GM19239 (cell line): Measurements from ENCODE around the gene LRRC8E.
A peak's percentile ranks its signal among the peaks of the same experiment; 100 is the strongest.
"Not testable (repeated sequence)": the region's sequence is repeated elsewhere in the genome, so short reads cannot be mapped to it uniquely, and the experiment has no call there.

ENCODE experiments used
- DNase-seq: peaks from one replicate; pipeline ENCODE4 v3.0.0; 2011; ENCODE audit warnings: low spot score; ENCODE audit not compliant: insufficient read length
- FAIRE-seq: peaks from 2 replicates; lab custom pipeline; 2011; peaks lifted over from hg19 to GRCh38; lab: Jason Lieb, UNC

Gene LRRC8E

DNA sequence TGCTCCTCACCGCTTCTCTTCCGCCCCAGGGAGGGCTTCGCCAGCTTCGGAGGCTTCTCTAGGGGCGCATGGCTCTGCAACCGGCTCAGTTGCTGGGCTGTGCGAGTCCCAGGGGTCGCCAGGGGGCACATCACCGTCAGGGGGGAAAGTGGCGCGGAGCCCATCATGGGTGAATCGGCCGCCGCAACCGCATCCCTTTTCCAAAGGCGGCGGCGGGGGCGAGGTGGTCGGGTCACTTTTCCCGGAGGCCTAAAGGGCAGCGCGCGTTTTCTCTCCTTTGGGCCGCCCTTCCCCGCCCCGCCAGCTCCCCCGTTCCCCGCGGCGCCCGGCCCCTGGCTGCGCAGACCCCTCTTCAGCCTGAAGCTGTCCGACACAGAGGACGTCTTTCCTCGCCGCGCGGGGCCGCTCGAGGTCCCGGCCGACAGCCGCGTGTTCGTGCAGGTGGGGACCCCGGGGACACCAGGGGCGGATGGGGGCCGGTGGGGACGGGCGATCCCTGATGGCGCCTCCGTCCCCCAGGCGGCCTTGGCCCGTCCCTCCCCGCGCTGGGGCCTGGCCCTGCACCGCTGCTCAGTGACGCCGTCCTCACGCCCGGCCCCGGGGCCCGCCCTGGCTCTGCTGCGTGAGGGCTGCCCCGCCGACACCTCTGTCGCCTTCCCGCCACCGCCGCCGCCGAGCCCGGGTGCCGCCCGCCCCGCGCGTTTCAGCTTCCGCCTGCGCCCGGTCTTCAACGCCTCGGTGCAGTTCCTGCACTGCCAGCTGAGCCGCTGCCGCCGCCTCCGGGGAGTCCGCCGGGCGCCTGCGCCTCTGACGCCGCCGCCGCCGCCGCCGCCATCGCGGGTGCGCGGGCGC lies 28.0 kb downstream of the LRRC8E start:
- FAIRE-seq (no peak), DNase-seq (no peak)

- FAIRE-seq (no peak), DNase-seq (no peak)
Measured at GRCh38 chr19:7916955-7917266, 28.6 kb downstream of the LRRC8E start.

DNA sequence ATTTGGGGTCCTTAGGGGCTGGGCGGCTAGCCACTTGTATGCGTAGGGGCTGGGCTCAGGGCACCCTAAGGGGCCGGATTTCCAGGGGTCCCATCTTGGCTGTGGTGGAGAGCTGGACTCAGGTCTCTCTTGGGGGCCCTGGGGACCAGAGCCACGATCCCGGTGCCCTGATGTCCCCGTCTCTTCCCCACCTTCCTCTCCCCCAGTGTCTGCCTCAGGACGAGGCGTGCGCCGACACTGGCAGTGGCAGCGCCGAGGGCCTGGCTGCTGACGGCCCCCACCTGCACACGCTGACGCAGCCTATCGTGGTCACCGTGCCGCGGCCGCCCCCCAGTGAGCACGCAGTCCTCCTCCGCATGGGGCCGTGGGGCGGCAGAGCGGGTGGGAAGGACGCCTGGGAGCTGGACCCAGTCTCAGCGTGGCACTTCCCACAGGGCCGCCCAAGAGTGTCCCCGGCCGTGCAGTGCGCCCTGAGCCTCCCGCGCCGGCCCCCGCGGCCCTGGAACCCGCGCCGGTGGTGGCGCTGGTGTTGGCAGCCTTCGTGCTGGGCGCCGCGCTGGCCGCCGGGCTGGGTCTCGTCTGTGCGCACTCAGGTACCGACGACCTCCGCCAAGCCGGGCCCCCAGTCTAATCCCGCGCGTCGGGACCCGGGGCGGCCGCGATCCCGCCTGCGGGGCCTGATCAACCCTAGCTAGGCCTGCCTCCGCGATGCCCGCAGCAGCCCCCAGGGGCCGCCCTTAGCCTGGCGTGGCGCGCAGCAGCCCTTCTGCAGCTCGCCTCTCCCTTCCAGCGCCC lies 29.2 kb downstream of the LRRC8E start:
- FAIRE-seq = no peak

DNA sequence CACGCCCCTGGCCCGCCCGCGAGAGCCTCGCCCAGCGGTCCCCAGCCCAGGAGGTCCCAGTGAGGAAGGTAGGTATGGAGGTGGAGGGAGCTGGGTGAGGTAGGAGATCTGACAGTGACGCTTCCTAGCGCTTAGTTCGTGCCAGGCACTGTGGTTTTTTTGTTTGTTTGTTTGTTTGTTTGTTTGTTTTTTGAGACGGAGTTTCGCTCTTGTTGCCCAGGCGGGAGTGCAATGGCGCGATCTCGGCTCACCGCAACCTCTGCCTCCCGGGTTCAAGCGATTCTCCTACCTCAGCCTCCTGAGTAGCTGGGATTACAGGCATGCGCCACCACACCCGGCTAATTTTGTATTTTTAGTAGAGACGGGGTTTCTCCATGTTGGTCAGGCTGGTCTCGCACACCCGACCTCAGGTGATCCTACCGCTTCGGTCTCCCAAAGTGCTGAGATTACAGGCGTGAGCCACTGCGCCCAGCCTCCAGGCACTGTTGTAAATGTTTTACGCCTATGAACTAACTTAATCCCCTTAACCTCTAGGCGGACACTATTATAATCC lies 29.8 kb downstream of the LRRC8E start:
- DNase-seq, FAIRE-seq: not testable (repeated sequence)

More for the DNA sequence above, 29.2 kb downstream of the LRRC8E start:
- peak; percentile 78 for DNase-seq

DNA sequence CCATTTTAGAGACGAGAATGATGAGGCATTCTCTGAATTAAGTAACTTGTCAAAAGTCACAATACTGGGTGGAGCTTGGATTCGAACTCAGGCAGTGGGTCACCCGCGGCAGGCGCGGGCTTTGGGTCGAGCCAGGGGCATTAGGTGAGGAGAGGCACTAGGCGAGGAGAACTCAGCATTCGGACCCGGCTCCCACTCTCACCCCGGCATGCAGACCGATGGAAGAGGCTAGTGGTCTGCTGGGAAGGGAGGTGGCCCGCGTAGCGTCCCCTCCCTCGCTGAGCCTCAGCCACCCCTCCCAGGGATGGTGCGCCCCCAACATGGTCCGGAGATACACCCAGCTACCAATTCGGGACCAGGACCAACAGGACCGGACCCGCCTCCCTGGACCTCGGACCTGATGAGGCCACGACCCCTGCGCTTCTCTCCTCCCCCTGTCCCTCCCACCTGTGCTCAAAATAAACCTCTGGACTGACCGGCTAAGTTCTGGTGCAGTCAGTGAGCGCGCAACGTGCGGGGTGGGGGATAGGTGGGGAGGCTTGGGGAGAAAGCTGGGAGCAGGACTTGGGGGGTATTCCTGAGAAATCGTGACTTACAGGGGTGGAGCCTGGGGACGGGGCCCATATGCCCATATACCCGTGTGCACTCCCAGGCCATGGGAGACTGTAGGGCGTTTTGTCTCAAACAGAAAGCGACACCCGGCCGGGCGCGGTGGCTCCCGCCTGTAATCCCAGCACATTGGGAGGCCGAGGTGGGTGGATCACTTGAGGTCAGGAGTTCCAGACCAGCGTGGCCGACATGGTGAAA lies 30.5 kb downstream of the LRRC8E start:
- DNase-seq (no peak), FAIRE-seq (no peak)

DNA sequence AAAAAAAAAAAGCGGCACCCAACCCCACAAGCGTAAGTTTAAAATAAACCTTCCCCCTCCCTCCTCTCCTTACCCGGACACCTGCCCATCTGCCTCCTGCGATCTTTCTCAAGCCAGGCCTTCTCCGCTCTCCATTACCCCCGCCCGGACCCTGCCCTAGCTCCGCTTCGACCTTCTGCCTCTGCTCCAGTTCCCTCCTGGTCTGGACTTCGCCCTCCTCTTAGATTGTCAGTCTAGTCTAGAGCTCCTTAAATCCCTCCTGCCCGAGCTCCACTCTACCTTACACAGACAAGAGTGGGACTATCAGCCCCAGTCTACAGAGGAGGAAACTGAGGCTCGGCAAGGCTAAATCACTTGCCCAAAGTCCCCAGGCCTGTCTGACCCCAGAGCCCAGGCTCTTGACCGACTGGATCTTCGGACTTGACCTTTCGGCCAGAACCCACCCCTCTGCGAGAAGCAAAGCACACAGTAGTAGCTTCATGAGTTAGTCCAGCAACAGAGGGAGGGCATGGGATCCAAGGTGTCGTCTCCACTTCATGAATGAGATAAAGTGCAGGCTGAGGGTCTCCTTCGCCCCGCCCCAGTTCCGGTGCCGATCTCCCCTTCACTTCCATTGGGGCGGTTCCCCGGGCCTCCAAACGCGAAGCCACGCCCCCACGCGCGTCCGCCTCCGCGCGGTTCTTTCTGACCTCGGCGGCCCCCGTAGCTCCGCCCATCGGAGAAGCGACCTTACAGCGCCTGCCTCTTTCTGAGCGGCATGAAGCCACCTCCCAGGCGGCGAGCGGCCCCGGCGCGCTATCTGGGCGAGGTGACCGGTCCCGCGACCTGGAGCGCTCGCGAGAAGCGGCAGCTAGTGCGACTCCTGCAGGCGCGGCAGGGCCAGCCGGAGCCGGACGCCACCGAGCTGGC lies 31.6 kb downstream of the LRRC8E start, which contains the start of gene SNAPC2:
SNAPC2 (plus strand) TSS at position 729 of the 909 bp plus-strand sequence; CDS start at position 758, 29 bp downstream.
- DNase-seq = peak; percentile 96
- no peak for FAIRE-seq

DNA sequence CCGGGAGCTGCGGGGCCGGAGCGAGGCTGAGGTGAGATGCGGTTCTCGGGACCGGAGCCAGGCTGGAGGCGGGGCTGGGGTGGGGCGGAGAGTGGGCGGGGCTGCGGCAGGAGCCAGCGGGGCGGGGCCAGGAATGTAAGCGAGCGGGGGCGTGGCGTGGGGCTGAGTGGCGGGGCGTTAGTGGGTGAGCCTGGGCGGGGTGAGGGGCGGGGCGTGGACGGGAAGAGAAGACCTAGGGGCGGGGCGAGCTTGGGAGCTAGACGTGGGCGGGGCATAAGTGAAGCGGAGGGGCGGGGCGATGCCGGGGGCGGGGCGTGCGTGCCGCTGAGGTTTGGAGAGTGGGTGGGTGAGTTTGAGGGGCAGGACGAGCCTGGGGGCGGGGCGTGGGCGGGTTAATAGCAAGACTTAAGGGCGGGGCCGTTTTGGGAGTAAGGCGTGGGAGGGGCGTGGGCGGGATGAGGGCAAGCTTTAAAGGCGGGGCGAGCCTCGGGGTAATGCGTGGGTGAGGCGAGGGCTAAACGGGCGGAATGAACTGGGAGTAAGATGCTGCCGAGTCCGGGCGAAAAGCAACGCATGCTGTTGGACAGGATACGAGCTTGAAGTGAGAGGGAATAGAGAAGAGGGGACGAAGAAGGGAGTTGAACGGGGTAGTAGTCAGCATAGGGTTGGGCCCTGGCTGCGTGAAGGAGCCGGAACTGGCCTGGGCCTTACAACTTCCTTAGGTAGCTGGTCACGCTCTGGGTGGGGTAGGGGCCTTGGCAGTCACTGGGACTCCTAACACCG lies 32.4 kb downstream of the LRRC8E start:
- peak; percentile 99 for FAIRE-seq
- DNase-seq = peak; percentile 84

- FAIRE-seq = no peak
Measured at GRCh38 chr19:7921302-7921966, 33.1 kb downstream of the LRRC8E start.

GRCh38 chr19:7921967-7922835 lies 33.9 kb downstream of the LRRC8E start:
- no peak for FAIRE-seq

More at GRCh38 chr19:7921302-7921966, 33.1 kb downstream of the LRRC8E start:
- DNase-seq = no peak

GRCh38 chr19:7922836-7923195 lies 34.5 kb downstream of the LRRC8E start:
- DNase-seq = no peak
- FAIRE-seq = no peak

More at GRCh38 chr19:7921967-7922835, 33.9 kb downstream of the LRRC8E start:
- no peak for DNase-seq

DNA sequence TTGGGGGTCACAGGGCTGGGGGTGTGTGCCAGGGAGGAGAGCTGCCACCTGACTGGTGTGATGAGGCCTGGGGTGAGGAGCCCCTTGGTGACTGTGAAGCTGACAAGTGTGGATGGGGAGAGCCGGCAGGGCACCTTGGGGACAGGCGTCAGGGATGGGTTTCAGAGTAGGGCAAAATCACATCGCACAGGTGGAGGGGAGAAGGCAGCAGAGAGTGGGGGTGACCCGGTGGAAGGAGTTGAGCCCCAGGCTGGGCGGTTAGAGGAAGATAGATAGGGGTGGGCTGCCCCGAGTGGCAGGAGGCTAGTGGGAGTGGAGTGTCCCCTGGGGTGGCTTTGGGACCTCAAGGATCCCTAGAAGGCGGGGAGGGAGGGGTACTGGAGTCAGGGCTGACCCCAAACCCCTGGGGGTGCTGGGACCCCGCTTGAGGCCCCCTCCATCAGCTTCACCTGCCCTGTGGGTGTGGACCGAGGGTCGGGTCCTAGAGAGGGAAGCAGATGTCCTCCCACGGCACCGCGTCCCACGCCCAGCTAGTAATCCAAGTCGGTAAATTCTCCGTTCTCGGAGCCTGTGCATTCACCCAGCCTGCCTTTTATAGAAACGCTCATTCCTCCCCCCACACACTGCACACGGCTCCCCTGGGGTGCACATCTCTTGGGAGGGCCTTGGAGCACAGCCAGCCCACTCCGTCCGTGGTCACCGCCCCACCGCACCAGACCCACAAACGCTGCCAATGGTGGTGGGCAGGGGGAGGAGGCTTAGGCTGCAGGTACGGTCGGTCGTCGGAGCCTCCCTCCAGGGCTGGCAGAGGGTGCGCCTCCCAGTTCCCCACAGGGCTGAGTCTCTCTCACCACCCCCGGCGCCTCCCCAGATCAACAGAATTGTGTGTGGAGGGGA lies 35.2 kb downstream of the LRRC8E start:
- DNase-seq (no peak), FAIRE-seq (no peak)

GRCh38 chr19:7924241-7924640 lies 35.9 kb downstream of the LRRC8E start:
- no peak for FAIRE-seq
- no peak for DNase-seq

GRCh38 chr19:7924651-7925170 lies 36.4 kb downstream of the LRRC8E start:
- DNase-seq (no peak), FAIRE-seq (no peak)

GRCh38 chr19:7925171-7925851 lies 37.0 kb downstream of the LRRC8E start:
- peak; percentile 95 for DNase-seq
- peak; percentile 56 for FAIRE-seq
